ENCODE measurements around the gene IGFL3. TPM values are rescaled to one million over a fixed set of nuclear protein-coding genes. Genes with fewer than 3 reads are reported as not detected.

The IGFL3 gene
- total and polyA plus RNA-seq, 2 experiments from 2014 or later: 2.6 to 5.5 TPM

GRCh38 chr19:46088101-46088500 lies 36.4 kb downstream of the IGFL3 start:
- no peak for DNase-seq (ENCODE audit: low spot score)
- no peaks in the 10 kb centered on the region for H4K20me1 ChIP-seq (ENCODE audit: insufficient read depth, poor library complexity, severe bottlenecking)
- no peak overlapping the region for H2AFZ ChIP-seq
- H3K27ac ChIP-seq: no peak overlapping the region
- no peaks in the 10 kb centered on the region for H3K27me3 ChIP-seq
- H3K4me2 ChIP-seq: no peak overlapping the region
- no peaks in the 10 kb centered on the region for H3K4me1 ChIP-seq (ENCODE audit: insufficient read depth)
- no peaks in the 10 kb centered on the region for H3K9me3 ChIP-seq (ENCODE audit: low read depth)
- H3K4me3 ChIP-seq: no peak overlapping the region
- H3K79me2 ChIP-seq: no peaks in the 10 kb centered on the region
- WGBS (ENCODE audit: low lambda C conversion rate, missing lambda C conversion rate): 94% methylated on average over 2 of the region's 2 CpGs
- H3K9me2 ChIP-seq (replicated peaks; ENCODE audit: insufficient read depth): no peaks in the 10 kb centered on the region
- no peaks in the 10 kb centered on the region for H3K36me3 ChIP-seq (replicated peaks; ENCODE audit: insufficient read depth, low read depth)
- TF ChIP-seq EZH2phosphoT487 (IDR thresholded peaks at IDR 0.05; ENCODE audit: low read depth, severe bottlenecking, unreplicated experiment) (no peak), EZH2 (IDR thresholded peaks at IDR 0.05; ENCODE audit: borderline replicate concordance) (no peak)
- TF ChIP-seq, protein P1, sequence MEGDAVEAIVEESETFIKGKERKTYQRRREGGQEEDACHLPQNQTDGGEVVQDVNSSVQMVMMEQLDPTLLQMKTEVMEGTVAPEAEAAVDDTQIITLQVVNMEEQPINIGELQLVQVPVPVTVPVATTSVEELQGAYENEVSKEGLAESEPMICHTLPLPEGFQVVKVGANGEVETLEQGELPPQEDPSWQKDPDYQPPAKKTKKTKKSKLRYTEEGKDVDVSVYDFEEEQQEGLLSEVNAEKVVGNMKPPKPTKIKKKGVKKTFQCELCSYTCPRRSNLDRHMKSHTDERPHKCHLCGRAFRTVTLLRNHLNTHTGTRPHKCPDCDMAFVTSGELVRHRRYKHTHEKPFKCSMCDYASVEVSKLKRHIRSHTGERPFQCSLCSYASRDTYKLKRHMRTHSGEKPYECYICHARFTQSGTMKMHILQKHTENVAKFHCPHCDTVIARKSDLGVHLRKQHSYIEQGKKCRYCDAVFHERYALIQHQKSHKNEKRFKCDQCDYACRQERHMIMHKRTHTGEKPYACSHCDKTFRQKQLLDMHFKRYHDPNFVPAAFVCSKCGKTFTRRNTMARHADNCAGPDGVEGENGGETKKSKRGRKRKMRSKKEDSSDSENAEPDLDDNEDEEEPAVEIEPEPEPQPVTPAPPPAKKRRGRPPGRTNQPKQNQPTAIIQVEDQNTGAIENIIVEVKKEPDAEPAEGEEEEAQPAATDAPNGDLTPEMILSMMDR (IDR thresholded peaks at IDR 0.05; ENCODE audit: poor library complexity): no peak

DNA sequence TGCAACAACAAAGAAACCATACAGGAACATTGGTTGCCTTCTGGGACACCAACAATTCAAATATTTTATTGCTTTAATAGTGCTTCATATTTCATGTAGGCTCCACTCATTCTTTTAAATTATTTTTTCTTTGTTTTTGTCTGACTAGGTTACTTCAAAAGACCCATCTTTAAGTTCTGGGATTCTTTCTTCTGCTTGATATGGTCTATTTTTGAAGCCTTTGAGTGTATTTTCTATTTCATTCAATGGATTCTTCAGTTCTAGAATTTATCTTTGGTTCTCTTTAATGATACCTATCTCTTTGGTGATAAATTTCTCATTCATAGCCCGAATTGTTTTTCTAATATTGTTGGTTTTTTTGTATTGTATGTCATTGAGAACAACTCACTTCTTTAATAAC lies 38.6 kb downstream of the IGFL3 start:
- Histone ChIP-seq H3K9me3 (ENCODE audit: low read depth) (no peaks in the 10 kb centered on the region), H3K36me3 (replicated peaks; ENCODE audit: insufficient read depth, low read depth) (no peaks in the 10 kb centered on the region), H3K4me3 (no peak overlapping the region), H3K79me2 (no peaks in the 10 kb centered on the region), H3K27me3 (no peaks in the 10 kb centered on the region), H4K20me1 (ENCODE audit: insufficient read depth, poor library complexity, severe bottlenecking) (no peaks in the 10 kb centered on the region), H2AFZ (no peak overlapping the region), H3K4me2 (no peak overlapping the region), H3K27ac (no peak overlapping the region), H3K9me2 (replicated peaks; ENCODE audit: insufficient read depth) (no peaks in the 10 kb centered on the region), H3K4me1 (ENCODE audit: insufficient read depth) (no peaks in the 10 kb centered on the region)
- no peak for TF ChIP-seq EZH2 (IDR thresholded peaks at IDR 0.05; ENCODE audit: borderline replicate concordance)
- no peak for TF ChIP-seq EZH2phosphoT487 (IDR thresholded peaks at IDR 0.05; ENCODE audit: low read depth, severe bottlenecking, unreplicated experiment)
- TF ChIP-seq, protein P1 (IDR thresholded peaks at IDR 0.05; ENCODE audit: poor library complexity): no peak
- DNase-seq (ENCODE audit: low spot score): no peak
- WGBS (ENCODE audit: low lambda C conversion rate, missing lambda C conversion rate): 67% methylated on average over 1 of the region's 1 CpG

- H2AFZ ChIP-seq: no peak overlapping the region
- no peaks in the 10 kb centered on the region for H3K4me1 ChIP-seq (ENCODE audit: insufficient read depth)
- H3K27ac ChIP-seq: no peak overlapping the region
- no peak overlapping the region for H3K4me3 ChIP-seq
- no peaks in the 10 kb centered on the region for H3K9me2 ChIP-seq (replicated peaks; ENCODE audit: insufficient read depth)
- TF ChIP-seq EZH2phosphoT487 (IDR thresholded peaks at IDR 0.05; ENCODE audit: low read depth, severe bottlenecking, unreplicated experiment): no peak
- TF ChIP-seq, protein P1 (IDR thresholded peaks at IDR 0.05; ENCODE audit: poor library complexity): no peak
- no peak for TF ChIP-seq EZH2 (IDR thresholded peaks at IDR 0.05; ENCODE audit: borderline replicate concordance)
- no peak for DNase-seq (ENCODE audit: low spot score)
- H3K4me2 ChIP-seq: no peak overlapping the region
- H3K79me2 ChIP-seq: no peaks in the 10 kb centered on the region
- WGBS (ENCODE audit: low lambda C conversion rate, missing lambda C conversion rate): 66% methylated on average over 2 of the region's 2 CpGs
- no peaks in the 10 kb centered on the region for H3K36me3 ChIP-seq (replicated peaks; ENCODE audit: insufficient read depth, low read depth)
- H3K9me3 ChIP-seq (ENCODE audit: low read depth): no peaks in the 10 kb centered on the region
- H3K27me3 ChIP-seq: no peaks in the 10 kb centered on the region
- H4K20me1 ChIP-seq (ENCODE audit: insufficient read depth, poor library complexity, severe bottlenecking): no peaks in the 10 kb centered on the region
Measured at GRCh38 chr19:46082728-46083050, 41.8 kb downstream of the IGFL3 start.

Data from hepatocyte (in vitro differentiated cells).